Naive thymus-derived CD4-positive, alpha-beta T cell (primary cell): Measurements from ENCODE around the gene PCCA. TPM values are rescaled to one million over a fixed set of nuclear protein-coding genes. Genes with fewer than 3 reads are reported as not detected.

Source experiments
- ATAC-seq: fragments of 150-1000 bp; cut with Tn5 transposase; 2 replicates; pipeline ENCODE4 v1.10.0; 2021; ENCODE audit warnings: mild to moderate bottlenecking, moderate library complexity
- CTCF ChIA-PET: fragments of 350-600 bp; sonication (Branson Sonifier 250); formaldehyde crosslinking; loops from one replicate; lab custom pipeline; 2021; ENCODE audit warnings: antibody characterized with exemption; lab: Charles Lee
- POLR2A ChIA-PET: fragments of 350-600 bp; sonication (Branson Sonifier 250); formaldehyde crosslinking; loops from one replicate; lab custom pipeline; 2021; ENCODE audit warnings: antibody characterized with exemption, inconsistent platforms; lab: Charles Lee
- DNase-seq, 9 donors: peaks; one replicate each; pipeline versions ENCODE4 v3.0.0 to v3.0.0-alpha.2; 2020 to 2022; ENCODE audit warnings: mixed read lengths in 1 of 9
- H3K27ac ChIP-seq: one replicate; pipeline ENCODE4 v1.7.0; 2013; ENCODE audit warnings: mild to moderate bottlenecking, low read depth, low read length, moderate library complexity
- H3K27me3 ChIP-seq, 2 donors: one replicate each; pipeline ENCODE4 v1.7.0; 2013; ENCODE audit warnings: low read length in 2 of 2, mild to moderate bottlenecking in 2 of 2, moderate library complexity in 2 of 2; ENCODE audit not compliant: control insufficient read depth in 2 of 2, insufficient read depth in 2 of 2
- H3K36me3 ChIP-seq, 3 experiments: 1 replicate in 2 of 3; 2 replicates in 1 of 3; pipeline ENCODE4 v1.7.0; 2013; ENCODE audit warnings: low read length in 3 of 3, mild to moderate bottlenecking in 3 of 3, moderate library complexity in 1 of 3; ENCODE audit not compliant: insufficient read depth in 3 of 3, control insufficient read depth in 2 of 3
- H3K4me1 ChIP-seq, 2 donors: one replicate each; pipeline ENCODE4 v1.7.0; 2013; ENCODE audit warnings: low read length in 2 of 2, mild to moderate bottlenecking in 2 of 2, moderate library complexity in 1 of 2; ENCODE audit not compliant: control insufficient read depth in 2 of 2, insufficient read depth in 2 of 2
- H3K4me3 ChIP-seq: 2 replicates; pipeline ENCODE4 v1.7.0; 2013; ENCODE audit warnings: mild to moderate bottlenecking, low read length
- H3K9me3 ChIP-seq, 3 experiments: 1 replicate in 2 of 3; 2 replicates in 1 of 3; pipeline ENCODE4 v1.7.0; 2013; ENCODE audit warnings: low read length in 3 of 3; ENCODE audit not compliant: control insufficient read depth in 2 of 3
- H3K27ac Mint-ChIP-seq, 9 donors: one replicate each; pipeline ENCODE4 v1.8.0; 2020 to 2022; ENCODE audit warnings: mixed read lengths in 9 of 9, mild to moderate bottlenecking in 8 of 9, moderate library complexity in 5 of 9, inconsistent platforms in 2 of 9
- H3K27me3 Mint-ChIP-seq, 5 donors: one replicate each; pipeline ENCODE4 v1.8.0; 2021 to 2022; ENCODE audit warnings: mixed read lengths in 5 of 5, mild to moderate bottlenecking in 1 of 5
- H3K36me3 Mint-ChIP-seq, 5 donors: one replicate each; pipeline ENCODE4 v1.8.0; 2020 to 2022; ENCODE audit warnings: mixed read lengths in 5 of 5, mild to moderate bottlenecking in 3 of 5, inconsistent platforms in 1 of 5
- H3K4me1 Mint-ChIP-seq, 7 donors: one replicate each; pipeline ENCODE4 v1.8.0; 2020 to 2022; ENCODE audit warnings: mixed read lengths in 7 of 7, mild to moderate bottlenecking in 3 of 7, inconsistent platforms in 1 of 7
- H3K4me3 Mint-ChIP-seq, 10 donors: one replicate each; pipeline ENCODE4 v1.8.0; 2020 to 2022; ENCODE audit warnings: mild to moderate bottlenecking in 10 of 10, mixed read lengths in 10 of 10, moderate library complexity in 6 of 10, inconsistent platforms in 2 of 10
- H3K9me3 Mint-ChIP-seq, 11 donors: one replicate each; pipeline ENCODE4 v1.8.0; 2020 to 2022; ENCODE audit warnings: mixed read lengths in 11 of 11, mild to moderate bottlenecking in 4 of 11, inconsistent platforms in 1 of 11, moderate library complexity in 1 of 11
- intact Hi-C, 2 donors: fragments of 100-400 bp; cut with micrococcal nuclease; formaldehyde crosslinking; loops; one replicate each; pipeline ENCODE4 v1.15.1; 2023
- polyA plus RNA-seq, 2 donors: library from polyadenylated mRNA; unstranded; fragments of 300-500 nt; fragmentation: Illumina TruSeq; gene quantifications; one replicate each; pipeline ENCODE4 v1.2.3, GENCODE V29; 2021
- total RNA-seq, 6 experiments: library from RNA in 5 of 6; stranded (reverse) in 5 of 6; gene quantifications; 1 replicate in 5 of 6; 2 replicates in 1 of 6; pipeline ENCODE4 v1.2.3 and lab custom pipeline; 2021 to 2026

The PCCA gene
- total and polyA plus RNA-seq, 7 experiments from 2014 or later: 7.3 to 14.6 (median 11.3) TPM

- Histone ChIP-seq H3K9me3 (no peaks in the 10 kb centered on the region), H3K27ac (no peak overlapping the region), H3K27me3 (no peaks in the 10 kb centered on the region), H3K4me3 (no peak overlapping the region), H3K36me3 (no peaks in the 10 kb centered on the region), H3K4me1 (no peaks in the 10 kb centered on the region)
- CTCF ChIA-PET: no interaction called here
- no peaks in the 10 kb centered on the region for H3K27me3 Mint-ChIP-seq
- H3K4me3 Mint-ChIP-seq: no peak overlapping the region
- POLR2A ChIA-PET: no interaction called here
- DNase-seq (no peak), ATAC-seq (no peak)
- intact Hi-C loops: no loop called here
- no peak overlapping the region for H3K27ac Mint-ChIP-seq
- peaks cover 7 to 36% (median 21%) of the 10 kb centered on the region in 5 donors for H3K36me3 Mint-ChIP-seq
- H3K4me1 Mint-ChIP-seq: peaks cover 0 to 17% (median 2%) of the 10 kb centered on the region in 7 donors
- H3K9me3 Mint-ChIP-seq: peaks cover 0 to 11% (median 2%) of the 10 kb centered on the region in 11 donors
Measured at GRCh38 chr13:100458673-100459072, 369.8 kb downstream of the PCCA start.

DNA sequence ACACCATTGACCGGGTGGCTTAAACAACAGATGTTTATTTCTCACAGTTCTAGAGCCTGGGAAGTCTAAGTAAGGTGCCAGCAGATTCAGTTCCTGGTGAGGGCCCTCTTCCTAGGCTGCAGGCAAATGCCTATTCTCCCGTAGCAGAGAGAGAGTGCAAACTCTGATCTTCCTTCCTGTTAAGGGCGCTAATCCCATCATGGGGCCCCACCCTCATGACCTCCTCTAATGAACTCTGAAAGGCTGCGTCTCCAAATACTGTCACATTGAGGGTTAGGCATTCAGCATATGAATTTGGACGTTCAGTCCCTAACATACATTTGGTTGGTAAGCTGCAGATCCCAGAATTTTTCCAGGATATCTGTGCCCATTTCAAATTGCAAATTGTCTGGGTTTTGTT lies 370.9 kb downstream of the PCCA start:
- POLR2A ChIA-PET: no interaction called here
- H3K27ac Mint-ChIP-seq: no peak overlapping the region
- ATAC-seq: no peak
- Histone ChIP-seq H3K27me3 (no peaks in the 10 kb centered on the region), H3K9me3 (no peaks in the 10 kb centered on the region), H3K27ac (no peak overlapping the region), H3K36me3 (no peaks in the 10 kb centered on the region), H3K4me1 (no peaks in the 10 kb centered on the region), H3K4me3 (no peak overlapping the region)
- peaks cover 0 to 12% (median 2%) of the 10 kb centered on the region in 7 donors for H3K4me1 Mint-ChIP-seq
- CTCF ChIA-PET: no interaction called here
- H3K27me3 Mint-ChIP-seq: no peaks in the 10 kb centered on the region
- H3K36me3 Mint-ChIP-seq: peaks cover 7 to 40% (median 21%) of the 10 kb centered on the region in 5 donors
- intact Hi-C loops: no loop called here
- no peak overlapping the region for H3K4me3 Mint-ChIP-seq
- peaks cover 0 to 11% (median 2%) of the 10 kb centered on the region in 11 donors for H3K9me3 Mint-ChIP-seq
- DNase-seq: no peak

DNA sequence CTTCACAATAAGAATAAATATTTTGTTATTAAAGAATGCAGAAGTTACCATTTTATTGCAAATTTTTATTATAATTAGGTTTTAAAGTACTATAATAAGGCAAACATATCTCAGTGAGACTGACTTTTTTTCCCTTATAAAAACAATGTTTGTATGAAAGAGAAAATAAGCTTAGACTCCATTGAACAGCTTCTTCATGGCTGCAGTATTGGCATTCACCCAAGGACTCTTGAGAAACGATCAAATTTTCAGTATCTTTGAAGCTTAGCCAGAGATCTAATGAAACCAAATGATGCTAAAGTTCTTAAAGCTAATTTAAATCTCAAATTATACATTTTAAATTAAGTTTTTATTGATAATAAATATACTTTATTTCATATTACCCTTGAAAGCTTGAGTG lies 371.4 kb downstream of the PCCA start:
- ATAC-seq (no peak), DNase-seq (no peak)
- no peaks in the 10 kb centered on the region for H3K27me3 ChIP-seq
- peaks cover 7 to 41% (median 21%) of the 10 kb centered on the region in 5 donors for H3K36me3 Mint-ChIP-seq
- ChIA-PET CTCF (no interaction called here), POLR2A (no interaction called here)
- H3K4me1 Mint-ChIP-seq: peaks cover 0 to 8% (median 1%) of the 10 kb centered on the region in 7 donors
- no peaks in the 10 kb centered on the region for H3K27me3 Mint-ChIP-seq
- no peak overlapping the region for H3K27ac ChIP-seq
- peaks cover 0 to 11% (median 2%) of the 10 kb centered on the region in 11 donors for H3K9me3 Mint-ChIP-seq
- intact Hi-C loops: no loop called here
- H3K4me3 Mint-ChIP-seq: no peak overlapping the region
- no peaks in the 10 kb centered on the region for H3K36me3 ChIP-seq
- H3K27ac Mint-ChIP-seq: no peak overlapping the region
- H3K4me3 ChIP-seq: no peak overlapping the region
- H3K9me3 ChIP-seq: no peaks in the 10 kb centered on the region
- no peaks in the 10 kb centered on the region for H3K4me1 ChIP-seq

DNA sequence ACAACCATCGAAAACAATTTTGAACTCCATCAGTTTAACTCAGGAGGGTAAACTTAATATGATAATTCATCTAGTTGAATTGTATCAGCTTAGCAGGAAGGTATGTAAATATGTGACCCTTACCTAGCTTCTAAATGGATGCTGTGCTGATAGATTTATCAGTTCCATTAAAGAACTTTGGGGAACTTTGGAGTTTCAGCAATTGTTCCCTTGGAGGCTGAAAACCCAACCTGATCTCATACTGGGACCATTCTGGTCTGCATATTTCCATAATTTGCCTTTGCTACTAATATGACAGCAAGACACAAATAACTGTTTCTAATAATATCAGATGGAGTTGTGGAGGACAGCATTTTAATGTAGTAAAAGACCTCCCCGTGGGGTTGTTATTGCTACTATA lies 371.9 kb downstream of the PCCA start:
- intact Hi-C loops: no loop called here
- Histone ChIP-seq H3K27ac (no peak overlapping the region), H3K4me3 (no peak overlapping the region), H3K4me1 (no peaks in the 10 kb centered on the region), H3K27me3 (no peaks in the 10 kb centered on the region), H3K36me3 (no peaks in the 10 kb centered on the region), H3K9me3 (no peaks in the 10 kb centered on the region)
- ATAC-seq (no peak), DNase-seq (no peak)
- H3K9me3 Mint-ChIP-seq: peaks cover 0 to 11% (median 2%) of the 10 kb centered on the region in 11 donors
- H3K27ac Mint-ChIP-seq: no peak overlapping the region
- H3K4me1 Mint-ChIP-seq: peaks cover 0 to 6% (median 0%) of the 10 kb centered on the region in 7 donors
- H3K4me3 Mint-ChIP-seq: no peak overlapping the region
- peaks cover 7 to 39% (median 19%) of the 10 kb centered on the region in 5 donors for H3K36me3 Mint-ChIP-seq
- no peaks in the 10 kb centered on the region for H3K27me3 Mint-ChIP-seq
- POLR2A ChIA-PET: no interaction called here
- CTCF ChIA-PET: no interaction called here

GRCh38 chr13:100461309-100462030 lies 372.6 kb downstream of the PCCA start:
- Mint-ChIP-seq H3K27ac (no peak overlapping the region), H3K27me3 (no peaks in the 10 kb centered on the region), H3K4me1 (peaks cover 0 to 6% (median 0%) of the 10 kb centered on the region in 7 donors), H3K36me3 (peaks cover 1 to 32% (median 13%) of the 10 kb centered on the region in 5 donors), H3K4me3 (no peak overlapping the region), H3K9me3 (peaks cover 0 to 11% (median 2%) of the 10 kb centered on the region in 11 donors)
- ChIA-PET POLR2A (no interaction called here), CTCF (no interaction called here)
- DNase-seq (no peak), ATAC-seq (no peak)
- H3K27me3 ChIP-seq: no peaks in the 10 kb centered on the region
- no peaks in the 10 kb centered on the region for H3K36me3 ChIP-seq
- no peak overlapping the region for H3K27ac ChIP-seq
- intact Hi-C loops: no loop called here
- no peaks in the 10 kb centered on the region for H3K4me1 ChIP-seq
- H3K4me3 ChIP-seq: no peak overlapping the region
- no peaks in the 10 kb centered on the region for H3K9me3 ChIP-seq

GRCh38 chr13:100464006-100464405 lies 375.1 kb downstream of the PCCA start:
- Mint-ChIP-seq H3K4me1 (peaks cover 0 to 6% (median 0%) of the 10 kb centered on the region in 7 donors), H3K4me3 (no peak overlapping the region), H3K36me3 (peaks cover 0 to 25% (median 10%) of the 10 kb centered on the region in 5 donors), H3K27ac (no peak overlapping the region), H3K9me3 (peaks cover 0 to 4% (median 2%) of the 10 kb centered on the region in 11 donors), H3K27me3 (no peaks in the 10 kb centered on the region)
- intact Hi-C loops: no loop called here
- H3K4me1 ChIP-seq: no peaks in the 10 kb centered on the region
- no peak overlapping the region for H3K27ac ChIP-seq
- H3K4me3 ChIP-seq: no peak overlapping the region
- ChIA-PET CTCF (no interaction called here), POLR2A (no interaction called here)
- ATAC-seq: no peak
- H3K9me3 ChIP-seq: no peaks in the 10 kb centered on the region
- no peak for DNase-seq
- no peaks in the 10 kb centered on the region for H3K36me3 ChIP-seq
- H3K27me3 ChIP-seq: no peaks in the 10 kb centered on the region

GRCh38 chr13:100465558-100465957 lies 376.7 kb downstream of the PCCA start:
- Histone ChIP-seq H3K27me3 (no peaks in the 10 kb centered on the region), H3K27ac (no peak overlapping the region), H3K4me1 (no peaks in the 10 kb centered on the region), H3K4me3 (no peak overlapping the region), H3K36me3 (no peaks in the 10 kb centered on the region), H3K9me3 (no peaks in the 10 kb centered on the region)
- ATAC-seq (no peak), DNase-seq (no peak)
- intact Hi-C loops: no loop called here
- Mint-ChIP-seq H3K9me3 (peaks cover 0 to 4% (median 0%) of the 10 kb centered on the region in 11 donors), H3K4me1 (peaks cover 0 to 6% (median 0%) of the 10 kb centered on the region in 7 donors), H3K4me3 (no peak overlapping the region), H3K27me3 (no peaks in the 10 kb centered on the region), H3K27ac (no peak overlapping the region), H3K36me3 (peaks cover 0 to 25% (median 6%) of the 10 kb centered on the region in 5 donors)
- POLR2A ChIA-PET: no interaction called here
- CTCF ChIA-PET: no interaction called here
